ENCODE results near the gene ACYP2.

Gene ACYP2

DNA sequence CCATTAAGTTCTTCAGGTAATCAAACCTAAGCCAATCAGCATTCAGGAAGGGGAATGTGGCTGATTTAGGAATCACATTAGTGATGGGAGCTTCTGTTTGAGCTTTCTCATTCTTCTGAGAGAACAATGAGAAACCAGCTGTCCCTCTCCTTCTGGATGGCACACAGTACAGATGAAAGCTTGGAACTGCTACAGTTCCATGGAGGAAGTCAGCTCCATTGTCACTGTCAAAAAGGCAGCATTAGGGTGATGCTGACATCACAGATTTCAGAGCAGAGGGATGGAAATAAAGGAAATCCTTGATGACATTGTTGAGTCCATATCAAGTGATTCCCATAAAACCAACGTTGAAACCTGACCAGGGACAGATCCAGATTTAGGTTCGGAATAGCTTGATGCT lies 36.1 kb upstream of the ACYP2 start:
- no peak overlapping the region for H3K27ac ChIP-seq (ENCODE audit: low read depth, low read length)
- no peaks in the 10 kb centered on the region for H3K27me3 ChIP-seq (ENCODE audit: low read length)
- no peaks in the 10 kb centered on the region for H3K79me2 ChIP-seq (ENCODE audit: insufficient read depth, low read length)
- H3K9ac ChIP-seq (ENCODE audit: low read length), result no peak overlapping the region
- no peaks in the 10 kb centered on the region for H4K20me1 ChIP-seq (ENCODE audit: low read depth, low read length)
- H3F3A ChIP-seq (ENCODE audit: insufficient read depth), result no peaks in the 10 kb centered on the region
- H3K4me2 ChIP-seq (ENCODE audit: low read depth, low read length, poor library complexity, severe bottlenecking), result no peak overlapping the region
- H3K9me2 ChIP-seq (replicated peaks; ENCODE audit: insufficient read depth, low read length), result no peaks in the 10 kb centered on the region
- no peak for TF ChIP-seq EZH2phosphoT487 (conservative IDR thresholded peaks at IDR 0.05; ENCODE audit: low read length)
- TF ChIP-seq, protein P1, sequence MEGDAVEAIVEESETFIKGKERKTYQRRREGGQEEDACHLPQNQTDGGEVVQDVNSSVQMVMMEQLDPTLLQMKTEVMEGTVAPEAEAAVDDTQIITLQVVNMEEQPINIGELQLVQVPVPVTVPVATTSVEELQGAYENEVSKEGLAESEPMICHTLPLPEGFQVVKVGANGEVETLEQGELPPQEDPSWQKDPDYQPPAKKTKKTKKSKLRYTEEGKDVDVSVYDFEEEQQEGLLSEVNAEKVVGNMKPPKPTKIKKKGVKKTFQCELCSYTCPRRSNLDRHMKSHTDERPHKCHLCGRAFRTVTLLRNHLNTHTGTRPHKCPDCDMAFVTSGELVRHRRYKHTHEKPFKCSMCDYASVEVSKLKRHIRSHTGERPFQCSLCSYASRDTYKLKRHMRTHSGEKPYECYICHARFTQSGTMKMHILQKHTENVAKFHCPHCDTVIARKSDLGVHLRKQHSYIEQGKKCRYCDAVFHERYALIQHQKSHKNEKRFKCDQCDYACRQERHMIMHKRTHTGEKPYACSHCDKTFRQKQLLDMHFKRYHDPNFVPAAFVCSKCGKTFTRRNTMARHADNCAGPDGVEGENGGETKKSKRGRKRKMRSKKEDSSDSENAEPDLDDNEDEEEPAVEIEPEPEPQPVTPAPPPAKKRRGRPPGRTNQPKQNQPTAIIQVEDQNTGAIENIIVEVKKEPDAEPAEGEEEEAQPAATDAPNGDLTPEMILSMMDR (IDR thresholded peaks at IDR 0.05; ENCODE audit: insufficient read depth, low read length, poor library complexity, severe bottlenecking), result no peak
- H3K4me3 ChIP-seq (ENCODE audit: insufficient read depth, low read length, poor library complexity, severe bottlenecking), result no peak overlapping the region
- H2AFZ ChIP-seq (ENCODE audit: low read depth, low read length, severe bottlenecking), result no peak overlapping the region
- no peaks in the 10 kb centered on the region for H3K36me3 ChIP-seq (ENCODE audit: low read length)
- no peaks in the 10 kb centered on the region for H3K9me3 ChIP-seq (ENCODE audit: insufficient read depth, low read length)

DNA sequence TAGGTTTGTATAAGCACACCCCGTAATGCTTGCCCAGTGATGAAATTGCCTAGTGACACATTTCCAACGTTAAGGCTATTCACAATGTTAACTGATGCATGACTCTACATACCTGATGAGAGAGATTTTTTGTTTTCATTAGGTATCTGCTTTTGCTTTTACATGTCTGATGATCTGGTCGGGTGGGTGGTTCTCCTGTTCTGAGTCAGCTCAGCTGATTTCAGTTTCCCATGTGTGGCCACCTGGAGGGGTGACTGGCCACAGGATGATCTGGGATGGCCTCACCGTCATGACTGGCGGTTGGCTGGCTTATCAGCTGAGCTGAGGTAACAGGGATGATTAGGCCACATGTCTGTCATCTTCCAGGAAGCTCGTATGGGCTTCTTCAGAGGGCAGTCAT lies 33.8 kb upstream of the ACYP2 start:
- Histone ChIP-seq H3K27me3 (ENCODE audit: low read length) (no peaks in the 10 kb centered on the region), H3K79me2 (ENCODE audit: insufficient read depth, low read length) (no peaks in the 10 kb centered on the region), H4K20me1 (ENCODE audit: low read depth, low read length) (no peaks in the 10 kb centered on the region), H3F3A (ENCODE audit: insufficient read depth) (no peaks in the 10 kb centered on the region), H3K9me3 (ENCODE audit: insufficient read depth, low read length) (no peaks in the 10 kb centered on the region), H3K36me3 (ENCODE audit: low read length) (no peaks in the 10 kb centered on the region), H3K27ac (ENCODE audit: low read depth, low read length) (no peak overlapping the region), H3K9ac (ENCODE audit: low read length) (no peak overlapping the region), H3K9me2 (replicated peaks; ENCODE audit: insufficient read depth, low read length) (no peaks in the 10 kb centered on the region), H3K4me2 (ENCODE audit: low read depth, low read length, poor library complexity, severe bottlenecking) (no peak overlapping the region), H3K4me3 (ENCODE audit: insufficient read depth, low read length, poor library complexity, severe bottlenecking) (no peak overlapping the region), H2AFZ (ENCODE audit: low read depth, low read length, severe bottlenecking) (no peak overlapping the region)
- TF ChIP-seq EZH2phosphoT487 (conservative IDR thresholded peaks at IDR 0.05; ENCODE audit: low read length), result no peak
- TF ChIP-seq, protein P1 (IDR thresholded peaks at IDR 0.05; ENCODE audit: insufficient read depth, low read length, poor library complexity, severe bottlenecking), result no peak

DNA sequence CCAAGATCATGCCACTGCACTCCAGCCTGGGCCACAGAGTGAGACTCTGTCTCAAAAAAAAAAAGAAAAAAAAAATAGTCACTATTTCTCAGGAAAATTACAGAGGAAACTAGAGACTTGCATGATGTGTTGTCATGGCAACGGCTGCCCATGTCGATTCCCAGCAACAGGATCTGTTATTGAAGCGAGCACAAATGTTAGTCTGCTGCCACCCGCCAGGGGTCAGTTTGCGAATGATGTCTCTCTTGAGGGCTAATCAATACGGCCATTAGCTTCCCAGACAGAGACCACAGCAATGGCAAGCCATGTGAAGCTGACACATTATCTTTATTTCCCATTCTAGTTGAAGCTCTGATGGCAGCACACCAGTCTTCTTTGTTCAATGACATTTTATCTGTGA lies 32.4 kb upstream of the ACYP2 start:
- H3K4me3 ChIP-seq (ENCODE audit: insufficient read depth, low read length, poor library complexity, severe bottlenecking), result no peak overlapping the region
- no peak overlapping the region for H3K4me2 ChIP-seq (ENCODE audit: low read depth, low read length, poor library complexity, severe bottlenecking)
- no peaks in the 10 kb centered on the region for H3K79me2 ChIP-seq (ENCODE audit: insufficient read depth, low read length)
- H3K9ac ChIP-seq (ENCODE audit: low read length), result no peak overlapping the region
- H2AFZ ChIP-seq (ENCODE audit: low read depth, low read length, severe bottlenecking), result no peak overlapping the region
- no peaks in the 10 kb centered on the region for H3K9me2 ChIP-seq (replicated peaks; ENCODE audit: insufficient read depth, low read length)
- no peaks in the 10 kb centered on the region for H3K9me3 ChIP-seq (ENCODE audit: insufficient read depth, low read length)
- no peaks in the 10 kb centered on the region for H4K20me1 ChIP-seq (ENCODE audit: low read depth, low read length)
- TF ChIP-seq, protein P1 (IDR thresholded peaks at IDR 0.05; ENCODE audit: insufficient read depth, low read length, poor library complexity, severe bottlenecking), result no peak
- TF ChIP-seq EZH2phosphoT487 (conservative IDR thresholded peaks at IDR 0.05; ENCODE audit: low read length), result no peak
- no peaks in the 10 kb centered on the region for H3K36me3 ChIP-seq (ENCODE audit: low read length)
- no peaks in the 10 kb centered on the region for H3F3A ChIP-seq (ENCODE audit: insufficient read depth)
- H3K27me3 ChIP-seq (ENCODE audit: low read length), result no peaks in the 10 kb centered on the region
- no peak overlapping the region for H3K27ac ChIP-seq (ENCODE audit: low read depth, low read length)
